DND-41 (cell line): ENCODE results near the gene KISS1.

ENCODE experiments used
- ATAC-seq: fragments of 200-7000 bp; cut with Tn5 transposase; 3 replicates; pipeline ENCODE4 v1.9.1; 2021; ENCODE audit warnings: low read depth; ENCODE audit not compliant: insufficient read depth
- DNase-seq: peaks from one replicate; pipeline ENCODE4 v3.0.0-alpha.2; 2020
- H2AFZ ChIP-seq: 2 replicates; pipeline ENCODE4 v1.6.0; 2012; ENCODE audit warnings: low read depth, low read length
- H3K27ac ChIP-seq: 2 replicates; pipeline ENCODE4 v1.5.1; 2012; ENCODE audit warnings: low read length, inconsistent platforms
- H3K27me3 ChIP-seq: fragments of 200-600 bp; sonication (generic); 2 replicates; pipeline ENCODE4 v1.6.0; 2012; ENCODE audit warnings: low read length, mild to moderate bottlenecking, inconsistent platforms; ENCODE audit not compliant: insufficient read depth, poor library complexity
- H3K36me3 ChIP-seq: 2 replicates; pipeline ENCODE4 v1.5.1; 2012; ENCODE audit warnings: low read length, inconsistent platforms; ENCODE audit not compliant: insufficient read depth
- H3K4me1 ChIP-seq: 2 replicates; pipeline ENCODE4 v1.5.1; 2012; ENCODE audit warnings: mild to moderate bottlenecking, low read length; ENCODE audit not compliant: insufficient read depth
- H3K4me2 ChIP-seq: 2 replicates; pipeline ENCODE4 v1.6.0; 2012; ENCODE audit warnings: mild to moderate bottlenecking, moderate library complexity, low read length, inconsistent platforms; ENCODE audit not compliant: insufficient read depth
- H3K4me3 ChIP-seq, 2 experiments: fragments of 200-600 bp in 1 of 2; shearing (Covaris generic) in 1 of 2; 2 replicates each; pipeline ENCODE4 v1.5.1; 2012 to 2016; ENCODE audit warnings: inconsistent platforms in 2 of 2, low read length in 2 of 2, mild to moderate bottlenecking in 2 of 2, low read depth in 1 of 2, moderate library complexity in 1 of 2
- H3K79me2 ChIP-seq: 2 replicates; pipeline ENCODE4 v1.6.0; 2012; ENCODE audit warnings: low read length, inconsistent platforms; ENCODE audit not compliant: insufficient read depth
- H3K9ac ChIP-seq: 2 replicates; pipeline ENCODE4 v1.6.0; 2012; ENCODE audit warnings: low read depth, mild to moderate bottlenecking, inconsistent platforms, low read length, moderate library complexity
- H3K9me3 ChIP-seq: 2 replicates; pipeline ENCODE4 v1.5.1; 2012; ENCODE audit warnings: low read length, moderate library complexity, mild to moderate bottlenecking, inconsistent platforms; ENCODE audit not compliant: insufficient read depth, severe bottlenecking
- H4K20me1 ChIP-seq: 2 replicates; pipeline ENCODE4 v1.6.0; 2012; ENCODE audit warnings: low read length; ENCODE audit not compliant: insufficient read depth
- CTCF ChIP-seq: IDR thresholded peaks from 2 replicates; pipeline ENCODE4 v1.5.1; 2012; ENCODE audit warnings: borderline replicate concordance, low read length, moderate library complexity, mild to moderate bottlenecking; ENCODE audit not compliant: poor library complexity, severe bottlenecking; ENCODE audit errors: extremely low read depth
- EZH2 ChIP-seq: IDR thresholded peaks from 3 replicates; pipeline ENCODE4 v1.6.1; 2012; ENCODE audit warnings: borderline replicate concordance, low read depth, mild to moderate bottlenecking, moderate library complexity, low read length, inconsistent platforms; ENCODE audit not compliant: severe bottlenecking

The KISS1 gene

GRCh38 chr1:204223129-204223860 lies 27.0 kb upstream of the KISS1 start:
- Histone ChIP-seq H4K20me1 (no peaks in the 10 kb centered on the region), H3K4me1 (no peaks in the 10 kb centered on the region), H3K9ac (no peak overlapping the region), H3K79me2 (no peaks in the 10 kb centered on the region), H3K27ac (no peak overlapping the region), H3K4me2 (no peak overlapping the region), H3K27me3 (peaks cover 10% of the 10 kb centered on the region), H2AFZ (no peak overlapping the region), H3K36me3 (no peaks in the 10 kb centered on the region), H3K4me3 (no peak overlapping the region), H3K9me3 (no peaks in the 10 kb centered on the region)
- TF ChIP-seq CTCF (no peak), EZH2 (no peak)
- ATAC-seq (no peak), DNase-seq (no peak)

GRCh38 chr1:204222764-204223055 lies 26.4 kb upstream of the KISS1 start:
- H3K9ac ChIP-seq = no peak overlapping the region
- no peaks in the 10 kb centered on the region for H3K4me1 ChIP-seq
- H3K27me3 ChIP-seq = peaks cover 8% of the 10 kb centered on the region
- H3K27ac ChIP-seq = no peak overlapping the region
- H3K4me2 ChIP-seq = no peak overlapping the region
- DNase-seq = no peak
- no peak for ATAC-seq
- no peaks in the 10 kb centered on the region for H4K20me1 ChIP-seq
- H3K36me3 ChIP-seq = no peaks in the 10 kb centered on the region
- TF ChIP-seq EZH2 (no peak), CTCF (no peak)
- no peak overlapping the region for H2AFZ ChIP-seq
- H3K4me3 ChIP-seq = no peak overlapping the region
- H3K9me3 ChIP-seq = no peaks in the 10 kb centered on the region
- no peaks in the 10 kb centered on the region for H3K79me2 ChIP-seq

- TF ChIP-seq EZH2 = no peak
- no peak for TF ChIP-seq CTCF
- no peak overlapping the region for H2AFZ ChIP-seq
- no peaks in the 10 kb centered on the region for H4K20me1 ChIP-seq
- no peaks in the 10 kb centered on the region for H3K4me1 ChIP-seq
- DNase-seq (no peak), ATAC-seq (no peak)
- no peak overlapping the region for H3K27ac ChIP-seq
- no peak overlapping the region for H3K4me3 ChIP-seq
- H3K9ac ChIP-seq = no peak overlapping the region
- no peaks in the 10 kb centered on the region for H3K9me3 ChIP-seq
- no peak overlapping the region for H3K4me2 ChIP-seq
- no peaks in the 10 kb centered on the region for H3K79me2 ChIP-seq
- peaks cover 7% of the 10 kb centered on the region for H3K27me3 ChIP-seq
- no peaks in the 10 kb centered on the region for H3K36me3 ChIP-seq
These were observed 25.9 kb upstream of the KISS1 start for GRCh38 chr1:204222006-204222763.
